RCC 7860 (cell line): ENCODE measurements around the gene SEMA3A.
"Not testable (repeated sequence)": the region's sequence is repeated elsewhere in the genome, so short reads cannot be mapped to it uniquely, and the experiment has no call there.

Experiments used
- DNase-seq: peaks from one replicate; pipeline ENCODE4 v3.0.0-alpha.2; 2015; ENCODE audit warnings: low spot score
- FAIRE-seq: peaks from 2 replicates; lab custom pipeline; 2012; peaks lifted over from hg19 to GRCh38; lab: Jason Lieb, UNC

The SEMA3A gene

GRCh38 chr7:84194484-84195271 is at the start of gene SEMA3A:
Gene SEMA3A, minus strand, starts transcription at chr7:84194789. Its CDS starts 203 bp downstream, at chr7:84194586.
- DNase-seq = peak; percentile 50
- FAIRE-seq = peak; percentile 48

GRCh38 chr7:84243037-84243436 is 48.4 kb upstream of the SEMA3A start:
- FAIRE-seq, DNase-seq: not testable (repeated sequence)

- peak; percentile 98 for FAIRE-seq
- peak; percentile 85 for DNase-seq
These were observed 44.0 kb upstream of the SEMA3A start for GRCh38 chr7:84238596-84238995.

- FAIRE-seq = peak; percentile 98
These were observed 43.1 kb upstream of the SEMA3A start for GRCh38 chr7:84237533-84238173.

GRCh38 chr7:84236398-84236797 is 41.8 kb upstream of the SEMA3A start:
- FAIRE-seq = no peak
- DNase-seq = peak; percentile 41

More at GRCh38 chr7:84237533-84238173, 43.1 kb upstream of the SEMA3A start:
- DNase-seq = peak; percentile 89

- FAIRE-seq (no peak), DNase-seq (no peak)
These were observed 38.1 kb upstream of the SEMA3A start for GRCh38 chr7:84232646-84233045.

- DNase-seq (peak; percentile 28), FAIRE-seq (peak; percentile 11)
These were observed 36.6 kb upstream of the SEMA3A start for GRCh38 chr7:84231157-84231556.

- DNase-seq (no peak), FAIRE-seq (no peak)
These were observed 35.9 kb upstream of the SEMA3A start for GRCh38 chr7:84230491-84230890.

GRCh38 chr7:84228526-84228925 is 33.9 kb upstream of the SEMA3A start:
- DNase-seq = no peak
- no peak for FAIRE-seq

- no peak for DNase-seq
- FAIRE-seq = no peak
These were observed 32.2 kb upstream of the SEMA3A start for GRCh38 chr7:84226759-84227158.

- DNase-seq (no peak), FAIRE-seq (no peak)
These were observed 29.9 kb upstream of the SEMA3A start for GRCh38 chr7:84224505-84224904.

- FAIRE-seq = no peak
- DNase-seq = no peak
These were observed 24.7 kb upstream of the SEMA3A start for GRCh38 chr7:84219310-84219709.

GRCh38 chr7:84218681-84219080 is 24.1 kb upstream of the SEMA3A start:
- no peak for DNase-seq
- FAIRE-seq = no peak

- no peak for DNase-seq
- no peak for FAIRE-seq
These were observed 21.9 kb upstream of the SEMA3A start for GRCh38 chr7:84216472-84216871.

GRCh38 chr7:84214757-84215156 is 20.2 kb upstream of the SEMA3A start:
- not testable (repeated sequence) for FAIRE-seq, DNase-seq

- FAIRE-seq (no peak), DNase-seq (no peak)
These were observed 15.7 kb upstream of the SEMA3A start for GRCh38 chr7:84210301-84210700.

- FAIRE-seq (peak; percentile 2), DNase-seq (no peak)
These were observed 14.4 kb upstream of the SEMA3A start for GRCh38 chr7:84209006-84209405.

- no peak for DNase-seq
- FAIRE-seq = no peak
These were observed 13.0 kb upstream of the SEMA3A start for GRCh38 chr7:84207615-84208014.

- FAIRE-seq = no peak
- no peak for DNase-seq
These were observed 12.4 kb upstream of the SEMA3A start for GRCh38 chr7:84207025-84207424.

GRCh38 chr7:84204655-84205054 is 10.1 kb upstream of the SEMA3A start:
- FAIRE-seq (no peak), DNase-seq (no peak)

GRCh38 chr7:84202855-84203254 is 8.3 kb upstream of the SEMA3A start:
- DNase-seq = no peak
- FAIRE-seq = no peak

GRCh38 chr7:84200859-84201258 is 6.3 kb upstream of the SEMA3A start:
- FAIRE-seq = no peak

More at GRCh38 chr7:84200859-84201258, 6.3 kb upstream of the SEMA3A start:
- DNase-seq = no peak
